Activated T-helper 2 cell treated with anti-CD3 and anti-CD28 coated beads, Interferon-gamma antibody, Interleukin-2, Interleukin-4, amounts not matched to agents 10 μg/mL and 5 μg/mL and 100 μg/mL, durations not matched to agents 14 hours and 24 hours and 36 hours (primary cell): ENCODE results near the gene GTF2F2. TPM values are rescaled to one million over a fixed set of nuclear protein-coding genes. Genes with fewer than 3 reads are reported as not detected.
"Not testable (repeated sequence)": the region's sequence is repeated elsewhere in the genome, so short reads cannot be mapped to it uniquely, and the experiment has no call there.

ENCODE experiments used
- DNase-seq: peaks from one replicate; pipeline ENCODE4 v3.0.0; 2021; ENCODE audit warnings: low spot score
- H3K27ac Mint-ChIP-seq: one replicate; pipeline ENCODE4 v1.8.0; 2021; ENCODE audit warnings: mixed read lengths
- H3K27me3 Mint-ChIP-seq: one replicate; pipeline ENCODE4 v1.8.0; 2021; ENCODE audit warnings: low read depth, mixed read lengths
- H3K36me3 Mint-ChIP-seq: one replicate; pipeline ENCODE4 v1.8.0; 2021; ENCODE audit warnings: low read depth, mixed read lengths
- H3K4me1 Mint-ChIP-seq: one replicate; pipeline ENCODE4 v1.8.0; 2021; ENCODE audit warnings: low read depth, mixed read lengths
- H3K4me3 Mint-ChIP-seq: one replicate; pipeline ENCODE4 v1.8.0; 2021; ENCODE audit warnings: low read depth, mild to moderate bottlenecking, moderate library complexity, mixed read lengths
- H3K9me3 Mint-ChIP-seq: one replicate; pipeline ENCODE4 v1.8.0; 2021; ENCODE audit warnings: mixed read lengths
- intact Hi-C: fragments of 100-400 bp; cut with micrococcal nuclease; formaldehyde crosslinking; loops from one replicate; pipeline ENCODE4 v1.15.1; 2023
- total RNA-seq: library from RNA; stranded (reverse); gene quantifications from 2 replicates; pipeline ENCODE4 v1.2.3, GENCODE V29; 2022

The GTF2F2 gene
- total RNA-seq, 1 donor from 2014 or later: 28.9 TPM

GRCh38 chr13:45238945-45239795 is 118.9 kb downstream of the GTF2F2 start:
- Mint-ChIP-seq H3K36me3 (no peaks in the 10 kb centered on the region), H3K27ac (no peak overlapping the region)
- no peak for DNase-seq

GRCh38 chr13:45240143-45240542 is 119.8 kb downstream of the GTF2F2 start:
- intact Hi-C loops: no loop called here
- no peak for DNase-seq
- H3K4me1 Mint-ChIP-seq: peaks cover 1% of the 10 kb centered on the region
- H3K36me3 Mint-ChIP-seq: no peaks in the 10 kb centered on the region
- no peaks in the 10 kb centered on the region for H3K9me3 Mint-ChIP-seq
- no peak overlapping the region for H3K27ac Mint-ChIP-seq
- no peak overlapping the region for H3K4me3 Mint-ChIP-seq
- H3K27me3 Mint-ChIP-seq: no peaks in the 10 kb centered on the region

More at GRCh38 chr13:45238945-45239795, 118.9 kb downstream of the GTF2F2 start:
- Mint-ChIP-seq H3K4me1 (peaks cover 1% of the 10 kb centered on the region), H3K27me3 (no peaks in the 10 kb centered on the region), H3K4me3 (no peak overlapping the region), H3K9me3 (no peaks in the 10 kb centered on the region)
- intact Hi-C loops: no loop called here

GRCh38 chr13:45242070-45242469 is 121.8 kb downstream of the GTF2F2 start:
- H3K36me3 Mint-ChIP-seq: no peaks in the 10 kb centered on the region
- intact Hi-C loops: no loop called here

GRCh38 chr13:45242524-45242923 is 122.2 kb downstream of the GTF2F2 start:
- Mint-ChIP-seq H3K36me3 (no peaks in the 10 kb centered on the region), H3K4me3 (no peak overlapping the region), H3K27ac (no peak overlapping the region), H3K9me3 (no peaks in the 10 kb centered on the region), H3K27me3 (no peaks in the 10 kb centered on the region), H3K4me1 (peaks cover 1% of the 10 kb centered on the region)
- intact Hi-C loops: no loop called here
- DNase-seq: no peak

More at GRCh38 chr13:45242070-45242469, 121.8 kb downstream of the GTF2F2 start:
- no peak overlapping the region for H3K4me3 Mint-ChIP-seq
- DNase-seq: no peak
- H3K9me3 Mint-ChIP-seq: no peaks in the 10 kb centered on the region
- no peak overlapping the region for H3K27ac Mint-ChIP-seq
- H3K27me3 Mint-ChIP-seq: no peaks in the 10 kb centered on the region
- peaks cover 1% of the 10 kb centered on the region for H3K4me1 Mint-ChIP-seq

GRCh38 chr13:45243077-45243476 is 122.8 kb downstream of the GTF2F2 start:
- Mint-ChIP-seq H3K4me1 (peaks cover 1% of the 10 kb centered on the region), H3K9me3 (no peaks in the 10 kb centered on the region), H3K27me3 (no peaks in the 10 kb centered on the region), H3K36me3 (no peaks in the 10 kb centered on the region), H3K27ac (no peak overlapping the region), H3K4me3 (no peak overlapping the region)
- DNase-seq: no peak
- intact Hi-C loops: no loop called here

- DNase-seq, H3K27me3 Mint-ChIP-seq, H3K36me3 Mint-ChIP-seq, H3K4me3 Mint-ChIP-seq, H3K9me3 Mint-ChIP-seq, H3K27ac Mint-ChIP-seq, H3K4me1 Mint-ChIP-seq, intact Hi-C loops: not testable (repeated sequence)
These were observed 124.4 kb downstream of the GTF2F2 start for GRCh38 chr13:45244736-45245135.

GRCh38 chr13:45249662-45250061 is 129.4 kb downstream of the GTF2F2 start:
- intact Hi-C loops: no loop called here
- H3K9me3 Mint-ChIP-seq: no peaks in the 10 kb centered on the region

GRCh38 chr13:45254396-45254795 is 134.1 kb downstream of the GTF2F2 start:
- Mint-ChIP-seq H3K27ac (no peak overlapping the region), H3K27me3 (no peaks in the 10 kb centered on the region), H3K9me3 (no peaks in the 10 kb centered on the region), H3K4me1 (peaks cover 22% of the 10 kb centered on the region), H3K36me3 (peaks cover 20% of the 10 kb centered on the region), H3K4me3 (no peak overlapping the region)
- intact Hi-C loops: no loop called here
- DNase-seq: no peak

More at GRCh38 chr13:45249662-45250061, 129.4 kb downstream of the GTF2F2 start:
- H3K27me3 Mint-ChIP-seq: no peaks in the 10 kb centered on the region
- DNase-seq: no peak
- H3K36me3 Mint-ChIP-seq: peaks cover 11% of the 10 kb centered on the region
- no peak overlapping the region for H3K27ac Mint-ChIP-seq
- H3K4me1 Mint-ChIP-seq: no peaks in the 10 kb centered on the region
- no peak overlapping the region for H3K4me3 Mint-ChIP-seq

- H3K4me1 Mint-ChIP-seq: peaks cover 22% of the 10 kb centered on the region
- no peaks in the 10 kb centered on the region for H3K27me3 Mint-ChIP-seq
- no peak for DNase-seq
- no peaks in the 10 kb centered on the region for H3K9me3 Mint-ChIP-seq
- no peak overlapping the region for H3K4me3 Mint-ChIP-seq
- peaks cover 20% of the 10 kb centered on the region for H3K36me3 Mint-ChIP-seq
- H3K27ac Mint-ChIP-seq: no peak overlapping the region
- intact Hi-C loops: no loop called here
These were observed 135.1 kb downstream of the GTF2F2 start for GRCh38 chr13:45255247-45255987.

GRCh38 chr13:45256254-45256653 is 135.9 kb downstream of the GTF2F2 start:
- Mint-ChIP-seq H3K4me1 (peaks cover 22% of the 10 kb centered on the region), H3K9me3 (no peaks in the 10 kb centered on the region), H3K27ac (no peak overlapping the region), H3K4me3 (no peak overlapping the region), H3K27me3 (no peaks in the 10 kb centered on the region), H3K36me3 (peaks cover 20% of the 10 kb centered on the region)
- intact Hi-C loops: no loop called here
- DNase-seq: no peak

- Mint-ChIP-seq H3K27ac (no peak overlapping the region), H3K4me1 (peaks cover 22% of the 10 kb centered on the region), H3K27me3 (no peaks in the 10 kb centered on the region), H3K9me3 (no peaks in the 10 kb centered on the region), H3K36me3 (peaks cover 19% of the 10 kb centered on the region), H3K4me3 (no peak overlapping the region)
- DNase-seq: no peak
- intact Hi-C loops: no loop called here
These were observed 137.5 kb downstream of the GTF2F2 start for GRCh38 chr13:45257638-45258333.

GRCh38 chr13:45258334-45258675 is 138.0 kb downstream of the GTF2F2 start:
- no peak for DNase-seq
- Mint-ChIP-seq H3K27me3 (no peaks in the 10 kb centered on the region), H3K9me3 (no peaks in the 10 kb centered on the region), H3K4me3 (no peak overlapping the region), H3K4me1 (peaks cover 22% of the 10 kb centered on the region), H3K36me3 (peaks cover 16% of the 10 kb centered on the region), H3K27ac (no peak overlapping the region)
- intact Hi-C loops: no loop called here

GRCh38 chr13:45267215-45267614 is 146.9 kb downstream of the GTF2F2 start:
- no peak overlapping the region for H3K27ac Mint-ChIP-seq
- intact Hi-C loops: no loop called here
- peaks cover 12% of the 10 kb centered on the region for H3K36me3 Mint-ChIP-seq
- DNase-seq: no peak
- H3K4me3 Mint-ChIP-seq: no peak overlapping the region
- no peaks in the 10 kb centered on the region for H3K4me1 Mint-ChIP-seq
- H3K27me3 Mint-ChIP-seq: no peaks in the 10 kb centered on the region
- H3K9me3 Mint-ChIP-seq: no peaks in the 10 kb centered on the region
